ENCODE measurements around the gene SULT4A1.

GRCh38 chr22:43848366-43849171, 13.7 kb downstream of the SULT4A1 start:
- no peak for TF ChIP-seq POLR2A (IDR thresholded peaks at IDR 0.05)
- peak in 2 of 6 experiments; percentile 9 to 23 for TF ChIP-seq CTCF (IDR thresholded peaks at IDR 0.05)

All from esophagus squamous epithelium (tissue), 4 donors.